NCI-H69 (cell line): Measurements from ENCODE around the gene RUVBL1.

Experiments
- DNase-seq: peaks from one replicate; lab custom pipeline; 2025; lab: John Stamatoyannopoulos, UW

RUVBL1 gene

GRCh38 chr3:128082546-128082945 lies 41.1 kb downstream of the RUVBL1 start:
- DNase-seq, result no peak

DNA sequence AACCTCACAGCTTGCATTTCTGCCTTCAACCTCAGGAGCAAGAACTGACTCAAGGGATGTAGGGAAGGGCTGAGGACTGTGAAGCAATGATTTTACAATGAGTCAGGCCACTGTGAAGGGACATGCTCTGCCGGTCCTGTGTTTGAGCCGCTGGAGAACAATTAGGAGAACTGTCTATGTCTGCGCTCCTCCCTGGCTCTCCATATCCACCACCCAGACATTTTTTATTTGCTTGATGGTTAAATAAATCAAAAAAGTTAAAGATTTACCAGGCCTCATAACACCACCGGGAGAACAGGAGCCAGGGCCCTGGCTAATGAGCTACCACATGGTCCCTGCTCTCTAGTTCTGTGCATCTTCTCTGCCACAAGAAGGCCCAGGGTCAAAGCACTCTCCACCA lies 41.8 kb downstream of the RUVBL1 start:
- DNase-seq, result no peak

- DNase-seq, result no peak
Observed at GRCh38 chr3:128081226-128081625, 42.4 kb downstream of the RUVBL1 start.

GRCh38 chr3:128080323-128081080 lies 43.1 kb downstream of the RUVBL1 start:
- no peak for DNase-seq

- DNase-seq, result no peak
Observed at GRCh38 chr3:128079823-128080222, 43.8 kb downstream of the RUVBL1 start.

- DNase-seq, result no peak
Observed at GRCh38 chr3:128078875-128079274, 44.7 kb downstream of the RUVBL1 start.

- no peak for DNase-seq
Observed at GRCh38 chr3:128078322-128078721, 45.3 kb downstream of the RUVBL1 start.

DNA sequence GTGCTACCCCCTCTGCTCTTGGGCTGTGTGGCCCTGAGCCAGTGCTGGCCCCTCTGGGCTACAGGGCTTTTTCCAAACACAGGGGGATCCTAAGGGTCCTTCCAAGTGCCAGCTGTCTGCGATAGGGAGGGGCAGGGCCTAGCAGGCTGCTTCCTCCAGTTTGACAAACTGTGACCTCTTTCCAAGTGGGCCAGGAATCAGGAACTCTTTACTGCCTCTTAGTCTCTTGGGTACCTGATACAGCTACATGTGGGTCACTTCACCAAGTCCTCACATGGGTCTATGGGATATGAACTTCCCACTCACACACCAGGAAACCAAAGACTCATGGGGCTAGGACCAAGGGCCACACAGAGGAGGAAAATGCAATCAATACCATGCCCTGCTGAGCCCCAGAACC lies 45.9 kb downstream of the RUVBL1 start:
- DNase-seq, result no peak

GRCh38 chr3:128077202-128077624 lies 46.4 kb downstream of the RUVBL1 start:
- peak; percentile 35 for DNase-seq

DNA sequence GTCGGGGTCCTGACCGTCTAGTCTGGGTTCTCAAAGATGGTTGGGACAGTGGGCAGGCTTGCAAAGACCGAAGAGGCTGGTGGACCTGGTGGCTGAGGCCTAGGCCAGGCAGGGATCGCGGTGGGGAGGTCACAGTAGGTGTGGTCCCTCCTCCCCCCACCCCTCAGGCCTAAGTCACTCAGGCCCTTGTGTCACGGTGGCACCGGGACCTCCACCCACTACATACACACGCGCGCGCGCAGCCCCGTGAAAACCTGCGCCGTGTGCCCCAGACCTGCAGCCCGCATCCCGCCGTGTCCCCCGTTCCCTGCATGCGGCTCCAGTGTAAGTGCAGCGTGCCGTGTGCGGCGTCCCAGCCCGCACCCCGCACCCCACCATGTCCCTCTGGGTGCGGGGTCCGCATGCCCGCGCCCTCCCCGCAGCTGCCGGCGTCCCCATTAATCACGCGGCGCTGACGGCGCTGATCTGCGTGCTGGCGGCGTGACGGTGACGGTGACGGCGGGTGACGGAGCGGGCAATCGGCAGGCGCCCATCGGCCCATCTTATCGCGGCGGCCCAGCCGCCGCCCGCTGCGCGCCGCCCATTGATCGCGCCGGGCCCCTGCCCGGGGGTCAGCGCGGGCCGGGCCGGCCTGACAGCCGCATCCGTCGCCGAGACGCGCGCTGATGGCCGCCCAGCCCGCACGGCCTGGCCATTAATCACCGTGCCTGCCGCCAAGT lies 47.0 kb downstream of the RUVBL1 start:
- peak; percentile 35 for DNase-seq

- peak; percentile 86 for DNase-seq
Observed at GRCh38 chr3:128075522-128076482, 47.8 kb downstream of the RUVBL1 start.

- DNase-seq, result peak; percentile 48
Observed at GRCh38 chr3:128074851-128075521, 48.6 kb downstream of the RUVBL1 start.

DNA sequence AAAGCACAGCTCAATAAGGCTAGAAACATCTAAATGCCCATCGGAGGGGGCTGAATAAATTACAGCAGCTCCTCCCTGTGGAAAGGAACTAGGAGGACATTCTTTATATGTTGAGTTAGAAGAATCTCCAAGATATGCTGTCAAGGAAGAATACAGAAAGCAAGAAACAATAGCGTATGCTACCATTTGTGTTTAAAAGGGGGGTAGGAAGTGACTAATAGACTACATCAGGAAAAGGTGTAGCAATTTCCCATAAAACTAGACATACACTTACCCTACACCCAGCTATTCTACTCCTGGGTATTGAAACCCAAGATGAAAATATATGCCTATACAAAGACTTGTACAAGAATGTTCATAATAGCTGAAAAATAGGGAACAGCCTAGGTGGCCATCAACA lies 49.8 kb downstream of the RUVBL1 start:
- DNase-seq, result no peak

DNA sequence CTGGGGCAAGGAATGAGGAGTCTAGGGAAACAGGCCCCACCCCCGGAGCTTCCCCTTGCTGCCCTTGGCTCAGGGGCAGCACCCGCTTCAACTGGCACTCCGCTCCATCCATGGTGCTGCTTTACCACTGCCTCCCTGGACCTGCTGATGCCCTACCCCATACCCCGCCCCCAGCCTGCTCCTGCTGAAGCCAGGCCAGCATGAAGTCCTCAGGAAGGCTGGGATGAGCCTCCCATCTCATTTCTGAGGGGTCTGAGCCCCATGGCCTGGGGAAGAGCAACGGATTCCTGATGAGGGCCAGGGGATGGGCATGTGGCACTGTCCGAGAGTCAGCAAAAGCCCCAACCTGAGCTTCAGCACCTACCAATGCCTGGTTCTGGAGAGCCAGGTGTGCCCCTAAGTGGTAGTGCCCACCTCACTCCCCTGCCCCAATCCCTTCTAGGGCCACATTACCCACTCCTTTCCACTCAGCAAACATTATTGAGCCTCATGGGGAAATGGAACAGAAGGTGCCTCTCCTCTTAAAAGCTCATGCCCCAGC lies 50.4 kb downstream of the RUVBL1 start:
- peak; percentile 1 for DNase-seq

- DNase-seq, result no peak
Observed at GRCh38 chr3:128072454-128073184, 51.0 kb downstream of the RUVBL1 start.

DNA sequence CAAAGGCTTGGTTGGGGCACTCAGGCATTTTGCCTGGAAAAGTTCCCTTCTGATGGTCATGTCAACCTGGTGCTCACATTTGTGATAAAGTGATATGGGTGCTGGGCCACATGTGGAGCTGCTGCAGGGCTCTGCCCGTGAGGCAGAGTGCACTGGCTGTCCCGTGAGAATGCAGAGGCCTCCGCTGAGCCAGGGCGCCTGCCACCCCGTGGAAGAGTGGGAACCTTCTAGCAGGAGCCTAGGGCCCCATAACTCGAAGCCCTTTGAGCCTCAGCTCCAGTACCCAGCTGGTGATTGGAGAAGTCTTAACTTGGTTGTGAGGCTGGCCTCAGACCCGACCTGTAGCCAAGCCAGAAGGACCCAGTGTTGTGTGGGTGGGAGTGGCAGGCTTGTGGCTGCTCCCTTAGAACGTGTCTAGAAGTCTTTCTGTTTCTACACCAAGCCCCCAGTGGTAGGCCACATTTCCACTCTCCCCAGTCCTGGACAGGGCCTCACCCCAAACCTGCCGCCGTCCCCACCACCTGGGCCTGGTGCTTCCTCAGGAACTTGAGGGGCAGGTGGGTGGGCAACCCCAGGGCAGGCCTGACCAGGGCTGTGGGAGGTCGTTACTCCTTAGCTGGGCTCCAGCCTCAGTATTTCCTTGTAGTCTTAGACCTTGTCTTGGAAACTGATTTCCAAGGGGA lies 51.7 kb downstream of the RUVBL1 start:
- no peak for DNase-seq

GRCh38 chr3:128070898-128071591 lies 52.6 kb downstream of the RUVBL1 start:
- no peak for DNase-seq

- no peak for DNase-seq
Observed at GRCh38 chr3:128069271-128069670, 54.3 kb downstream of the RUVBL1 start.

- DNase-seq, result peak; percentile 55
Observed at GRCh38 chr3:128068156-128068620, 55.4 kb downstream of the RUVBL1 start.
